ENCODE measurements around the gene ARHGAP20.

ARHGAP20 gene

GRCh38 chr11:110606415-110606814 lies 105.8 kb downstream of the ARHGAP20 start:
- DNase-seq (ENCODE audit: low read depth in 4 of 4, low spot score in 1 of 4) = no peak

- DNase-seq (ENCODE audit: low read depth in 4 of 4, low spot score in 1 of 4) = no peak
Observed at GRCh38 chr11:110601936-110602335, 110.3 kb downstream of the ARHGAP20 start.

- no peak for DNase-seq (ENCODE audit: low read depth in 4 of 4, low spot score in 1 of 4)
Observed at GRCh38 chr11:110600322-110600721, 111.9 kb downstream of the ARHGAP20 start.

GRCh38 chr11:110599207-110599606 lies 113.0 kb downstream of the ARHGAP20 start:
- DNase-seq (ENCODE audit: low read depth in 4 of 4, low spot score in 1 of 4) = no peak

GRCh38 chr11:110598725-110599124 lies 113.5 kb downstream of the ARHGAP20 start:
- DNase-seq (ENCODE audit: low read depth in 4 of 4, low spot score in 1 of 4) = no peak

GRCh38 chr11:110587972-110588371 lies 124.3 kb downstream of the ARHGAP20 start:
- DNase-seq (ENCODE audit: low read depth in 4 of 4, low spot score in 1 of 4) = no peak

- no peak for DNase-seq (ENCODE audit: low read depth in 4 of 4, low spot score in 1 of 4)
Observed at GRCh38 chr11:110587129-110587528, 125.1 kb downstream of the ARHGAP20 start.

- DNase-seq (ENCODE audit: low read depth in 4 of 4, low spot score in 1 of 4) = no peak
Observed at GRCh38 chr11:110584150-110584549, 128.1 kb downstream of the ARHGAP20 start.

- DNase-seq (ENCODE audit: low read depth in 4 of 4, low spot score in 1 of 4) = no peak
Observed at GRCh38 chr11:110582728-110583432, 129.4 kb downstream of the ARHGAP20 start.

- no peak for DNase-seq (ENCODE audit: low read depth in 4 of 4, low spot score in 1 of 4)
Observed at GRCh38 chr11:110580571-110580970, 131.7 kb downstream of the ARHGAP20 start.

GRCh38 chr11:110573411-110573810 lies 138.8 kb downstream of the ARHGAP20 start:
- DNase-seq (ENCODE audit: low read depth in 4 of 4, low spot score in 1 of 4) = no peak

GRCh38 chr11:110571081-110571720 lies 141.0 kb downstream of the ARHGAP20 start:
- DNase-seq (ENCODE audit: low read depth in 4 of 4, low spot score in 1 of 4) = no peak

- DNase-seq (ENCODE audit: low read depth in 4 of 4, low spot score in 1 of 4) = no peak
Observed at GRCh38 chr11:110566577-110566976, 145.7 kb downstream of the ARHGAP20 start.

- DNase-seq (ENCODE audit: low read depth in 4 of 4, low spot score in 1 of 4) = no peak
Observed at GRCh38 chr11:110565357-110566336, 146.6 kb downstream of the ARHGAP20 start.

- no peak for DNase-seq (ENCODE audit: low read depth in 4 of 4, low spot score in 1 of 4)
Observed at GRCh38 chr11:110564676-110565356, 147.4 kb downstream of the ARHGAP20 start.

- no peak for DNase-seq (ENCODE audit: low read depth in 4 of 4, low spot score in 1 of 4)
Observed at GRCh38 chr11:110544779-110545178, 167.5 kb downstream of the ARHGAP20 start.

GRCh38 chr11:110538154-110538553 lies 174.1 kb downstream of the ARHGAP20 start:
- no peak for DNase-seq (ENCODE audit: low read depth in 4 of 4, low spot score in 1 of 4)

GRCh38 chr11:110530900-110531741 lies 181.1 kb downstream of the ARHGAP20 start:
- no peak for DNase-seq (ENCODE audit: low read depth in 4 of 4, low spot score in 1 of 4)

GRCh38 chr11:110529043-110529442 lies 183.2 kb downstream of the ARHGAP20 start:
- DNase-seq (ENCODE audit: low read depth in 4 of 4, low spot score in 1 of 4) = no peak

GRCh38 chr11:110527146-110527545 lies 185.1 kb downstream of the ARHGAP20 start:
- no peak for DNase-seq (ENCODE audit: low read depth in 4 of 4, low spot score in 1 of 4)

Measured in stimulated activated CD4-positive, alpha-beta T cell treated with anti-CD3 and anti-CD28 coated beads, Interleukin-1b, Interleukin-23, amount 100 ng/mL, for 24 hours (primary cell).